ENCODE measurements around the gene LYPD6.

GRCh38 chr2:149473068-149473467, 142.7 kb downstream of the LYPD6 start:
- no peak for TF ChIP-seq CTCF (IDR thresholded peaks at IDR 0.05)
- TF ChIP-seq POLR2A (IDR thresholded peaks at IDR 0.05), result no peak
